CD4-positive, alpha-beta T cell treated with Interleukin-6 for 4 hours (primary cell): ENCODE data around the gene TRIM14.
"Not testable (repeated sequence)": the region's sequence is repeated elsewhere in the genome, so short reads cannot be mapped to it uniquely, and the experiment has no call there.

Experiments
- DNase-seq: peaks from one replicate; pipeline ENCODE4 v3.0.0-alpha.2; 2020; ENCODE audit warnings: mixed read lengths

Gene TRIM14

DNA sequence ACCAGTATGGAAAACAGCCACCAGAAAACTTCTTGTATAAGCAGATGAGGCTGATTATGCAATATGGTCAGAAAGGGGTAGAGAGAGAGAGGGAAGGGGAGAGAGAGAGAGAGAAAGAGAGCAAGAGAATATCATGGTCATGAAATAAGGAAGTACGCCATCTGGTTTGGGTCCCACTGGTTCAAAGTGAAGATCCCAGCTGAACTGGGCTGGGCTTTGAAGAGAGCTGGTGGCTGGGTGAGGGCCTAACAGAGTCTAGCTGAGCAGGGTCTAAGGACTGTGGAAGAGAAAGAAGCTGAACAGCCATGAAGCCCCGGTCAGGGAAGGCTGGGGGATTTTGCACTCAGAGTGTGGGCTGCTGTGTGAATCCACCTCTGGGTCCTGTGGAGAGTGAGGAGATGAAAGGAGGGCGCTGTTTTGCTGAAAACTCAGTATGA, 14.6 kb downstream of the TRIM14 start:
- no peak for DNase-seq

DNA sequence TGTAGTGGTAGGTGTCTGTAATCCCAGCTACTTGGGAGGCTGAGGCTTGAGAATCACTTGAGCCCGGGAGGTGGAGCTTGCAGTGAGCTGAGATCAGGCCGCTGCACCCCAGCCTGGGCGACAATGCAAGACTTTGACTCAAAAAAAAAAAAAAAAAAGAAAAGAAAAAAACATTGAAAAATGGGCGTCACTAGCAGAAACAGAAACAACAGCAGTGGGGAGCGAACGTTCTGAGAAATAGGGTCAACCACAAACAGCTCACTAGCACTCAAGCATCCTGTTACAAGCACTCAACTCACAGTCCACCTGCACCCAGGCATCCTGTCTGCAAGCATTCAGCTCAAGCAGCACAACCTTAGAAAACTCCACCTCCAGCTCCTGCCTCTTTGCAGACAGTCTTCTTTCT, 17.2 kb downstream of the TRIM14 start:
- peak; percentile 89 for DNase-seq

DNA sequence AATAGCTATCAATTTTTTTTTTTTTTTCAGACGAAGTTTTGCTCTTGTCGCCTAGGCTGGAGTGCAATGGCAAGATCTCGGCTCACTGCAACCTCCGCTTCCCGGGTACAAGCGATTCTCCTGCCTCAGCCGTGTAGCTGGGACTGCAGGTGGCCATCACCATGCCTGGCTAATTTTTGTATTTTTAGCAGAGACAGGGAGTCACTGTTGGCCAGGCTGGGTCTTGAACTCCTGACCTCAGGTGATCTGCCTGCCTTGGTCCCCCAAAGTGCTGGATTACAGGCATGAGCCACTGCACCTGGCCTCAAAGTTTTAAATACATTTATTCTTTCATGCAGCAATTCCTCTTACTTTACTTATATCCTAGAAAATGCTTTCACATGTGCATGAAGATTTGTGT, 17.6 kb downstream of the TRIM14 start:
- DNase-seq: no peak

DNA sequence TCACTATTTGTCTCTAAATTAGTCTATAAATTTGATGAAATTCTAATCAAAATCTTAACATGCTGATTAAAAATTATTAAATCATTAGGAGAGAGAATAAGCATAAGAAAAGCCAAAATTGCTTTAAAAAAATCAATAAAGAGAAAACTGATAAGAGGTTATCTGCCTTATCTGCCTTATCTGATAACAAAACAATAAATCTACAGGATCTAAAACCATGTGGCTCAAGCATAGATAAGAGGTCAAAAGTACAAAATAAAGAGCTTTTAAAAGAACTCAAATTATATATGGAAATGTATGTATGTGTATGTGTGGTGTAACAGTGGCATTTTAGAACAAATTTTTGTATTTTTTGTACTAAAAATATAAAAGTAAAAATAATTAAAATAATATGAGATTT, 18.6 kb downstream of the TRIM14 start:
- DNase-seq: no peak

DNA sequence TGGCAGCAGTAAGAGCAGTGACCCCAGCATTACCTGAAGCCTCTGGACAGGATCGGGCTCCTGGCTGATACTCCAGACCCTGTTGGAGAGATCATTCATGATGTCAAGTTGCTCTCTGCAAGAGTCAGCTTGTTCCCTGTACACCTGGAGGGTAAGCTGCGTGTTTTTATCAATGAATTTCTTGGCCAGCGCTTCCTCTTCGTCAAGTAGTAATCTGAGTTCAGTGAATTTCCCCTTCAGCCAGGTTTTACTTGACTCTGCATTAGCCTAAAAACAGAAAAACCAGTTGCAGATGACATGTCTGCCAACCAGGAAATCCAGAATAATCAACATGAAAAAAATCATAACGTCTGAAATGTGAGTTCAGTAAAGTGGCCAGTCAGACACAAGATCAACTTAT, 19.1 kb downstream of the TRIM14 start:
- peak; percentile 40 for DNase-seq

DNA sequence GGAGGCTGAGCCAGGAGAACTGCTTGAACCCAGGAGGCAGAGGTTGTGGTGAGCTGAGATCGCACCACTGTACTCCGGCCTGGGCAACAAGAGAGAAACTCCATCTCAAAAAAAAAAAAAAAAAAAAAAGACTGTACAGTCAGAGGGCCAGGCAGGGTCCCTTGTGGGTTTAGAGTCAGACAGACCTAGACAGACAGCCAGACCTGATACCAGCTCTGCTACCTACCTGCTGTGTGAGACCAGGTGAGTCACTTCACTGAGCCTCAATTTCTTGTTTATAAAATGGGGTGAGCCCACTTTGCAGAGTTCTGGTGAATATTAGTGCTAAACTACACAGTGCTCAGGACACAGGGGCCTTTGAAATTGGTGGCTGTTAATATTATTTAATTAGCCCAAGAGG, 19.7 kb downstream of the TRIM14 start:
- peak; percentile 66 for DNase-seq

DNA sequence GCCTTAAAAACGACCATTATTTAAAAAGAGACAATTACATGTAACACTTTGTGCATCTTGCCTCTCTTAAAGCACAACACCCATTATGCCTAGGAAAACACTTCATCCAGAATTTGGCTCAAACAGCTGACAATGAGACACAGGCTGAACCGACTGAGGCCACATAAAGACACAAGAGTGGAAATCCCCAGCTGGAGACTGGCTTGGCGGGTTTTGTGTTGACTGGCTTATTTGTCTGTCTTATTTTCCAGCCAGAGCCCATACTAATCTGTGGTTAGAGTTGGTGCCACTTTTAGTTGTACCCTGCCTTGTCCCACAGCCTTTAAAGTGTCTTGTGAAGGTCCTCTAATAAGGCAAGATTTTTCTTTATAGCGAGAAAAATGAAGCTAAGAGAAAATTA, 21.2 kb downstream of the TRIM14 start:
- DNase-seq: peak; percentile 52

DNA sequence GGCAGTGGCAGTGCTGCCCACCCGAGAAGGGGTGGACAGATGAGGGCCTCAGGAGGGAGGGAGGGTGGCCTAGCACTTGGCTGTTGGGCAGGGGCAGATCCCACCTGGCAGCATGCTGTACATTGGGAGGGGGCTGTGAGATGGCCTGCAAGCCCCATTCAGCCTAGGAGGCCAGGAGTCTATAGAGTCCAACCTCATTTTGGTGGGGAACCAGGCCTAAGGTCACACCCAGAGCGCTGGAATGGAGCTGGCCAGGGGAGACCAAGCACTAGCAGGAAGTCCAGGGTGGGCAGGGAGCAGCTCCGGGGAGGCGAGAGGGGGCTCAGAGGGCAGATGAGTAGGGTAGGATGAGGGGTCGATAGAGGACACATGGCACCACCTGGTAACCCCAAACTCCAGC, 22.9 kb downstream of the TRIM14 start:
- no peak for DNase-seq

DNA sequence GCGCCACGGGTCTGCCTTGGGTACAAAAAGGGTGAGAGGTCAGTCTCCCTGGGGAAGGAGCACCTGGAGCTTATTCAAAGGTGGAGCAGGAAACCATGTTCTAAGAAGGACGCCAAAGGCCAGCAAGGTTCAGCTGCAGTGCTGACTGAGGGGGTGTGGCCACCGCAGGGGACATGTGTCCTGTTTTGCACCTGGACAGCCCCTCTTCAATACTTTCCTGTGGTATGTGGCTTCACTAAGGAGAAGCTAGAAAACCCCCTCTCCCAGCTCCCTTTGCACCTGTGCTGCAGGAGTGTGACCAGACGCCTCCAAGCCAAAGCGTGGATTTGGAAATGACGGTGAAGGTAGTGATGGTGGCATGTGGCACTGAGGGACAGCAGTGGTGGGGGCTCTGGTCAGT, 23.6 kb downstream of the TRIM14 start:
- no peak for DNase-seq

DNA sequence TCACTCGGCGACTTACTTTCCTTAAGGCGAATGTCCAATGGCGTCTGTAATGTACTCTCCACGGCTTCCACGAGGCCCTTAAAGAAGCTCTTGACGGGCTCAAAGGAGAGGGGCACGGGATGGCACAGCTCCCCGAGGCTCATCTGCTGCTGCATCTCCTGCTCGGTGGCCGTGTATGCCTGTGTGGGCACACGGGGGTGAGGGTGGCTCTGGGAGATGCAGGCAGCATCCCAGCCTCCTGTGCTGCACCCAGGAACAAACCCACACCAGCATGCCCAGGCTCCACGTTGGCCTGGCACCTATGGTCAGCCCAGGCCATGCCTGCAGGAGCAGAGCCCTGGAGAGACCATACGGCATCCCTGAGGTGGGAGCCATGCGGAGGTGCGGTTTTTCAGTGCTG, 24.2 kb downstream of the TRIM14 start:
- DNase-seq: no peak

DNA sequence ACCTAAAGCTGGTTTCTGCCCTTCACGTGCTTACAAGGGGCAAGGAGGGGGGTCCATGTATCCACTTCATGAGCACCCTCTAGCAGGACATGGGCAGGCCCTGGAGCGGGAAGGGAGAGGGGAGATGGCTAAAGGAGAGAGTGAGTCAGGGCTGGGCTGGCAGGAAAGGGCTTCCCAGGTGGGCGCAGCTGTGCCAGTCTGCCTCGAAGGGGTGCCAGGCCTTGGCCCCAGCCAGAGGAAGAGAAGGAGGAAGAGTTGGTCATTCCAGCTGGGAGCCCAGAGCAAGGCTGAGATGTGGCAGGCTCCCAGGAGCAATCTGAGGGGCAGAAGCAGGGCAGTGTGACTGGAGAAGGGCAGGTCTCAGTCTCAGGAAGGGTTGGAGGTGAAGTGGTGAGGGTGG, 24.7 kb downstream of the TRIM14 start:
- DNase-seq: no peak

DNA sequence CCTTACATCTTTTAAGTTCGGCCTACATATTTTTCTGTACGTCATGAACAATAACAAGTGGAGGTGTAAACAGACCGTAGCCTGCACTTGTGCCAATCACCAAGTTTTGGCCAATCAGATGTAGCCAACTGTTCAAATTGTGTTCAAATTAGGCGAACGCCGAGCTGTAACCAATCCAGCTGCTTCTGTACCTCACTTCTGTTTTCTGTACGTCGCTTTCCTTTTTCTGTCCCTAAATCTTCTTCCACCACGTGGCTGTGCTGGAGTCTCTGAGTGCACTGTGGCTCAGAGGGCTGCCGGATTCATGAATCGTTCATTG, 26.4 kb downstream of the TRIM14 start:
- DNase-seq: no peak

DNA sequence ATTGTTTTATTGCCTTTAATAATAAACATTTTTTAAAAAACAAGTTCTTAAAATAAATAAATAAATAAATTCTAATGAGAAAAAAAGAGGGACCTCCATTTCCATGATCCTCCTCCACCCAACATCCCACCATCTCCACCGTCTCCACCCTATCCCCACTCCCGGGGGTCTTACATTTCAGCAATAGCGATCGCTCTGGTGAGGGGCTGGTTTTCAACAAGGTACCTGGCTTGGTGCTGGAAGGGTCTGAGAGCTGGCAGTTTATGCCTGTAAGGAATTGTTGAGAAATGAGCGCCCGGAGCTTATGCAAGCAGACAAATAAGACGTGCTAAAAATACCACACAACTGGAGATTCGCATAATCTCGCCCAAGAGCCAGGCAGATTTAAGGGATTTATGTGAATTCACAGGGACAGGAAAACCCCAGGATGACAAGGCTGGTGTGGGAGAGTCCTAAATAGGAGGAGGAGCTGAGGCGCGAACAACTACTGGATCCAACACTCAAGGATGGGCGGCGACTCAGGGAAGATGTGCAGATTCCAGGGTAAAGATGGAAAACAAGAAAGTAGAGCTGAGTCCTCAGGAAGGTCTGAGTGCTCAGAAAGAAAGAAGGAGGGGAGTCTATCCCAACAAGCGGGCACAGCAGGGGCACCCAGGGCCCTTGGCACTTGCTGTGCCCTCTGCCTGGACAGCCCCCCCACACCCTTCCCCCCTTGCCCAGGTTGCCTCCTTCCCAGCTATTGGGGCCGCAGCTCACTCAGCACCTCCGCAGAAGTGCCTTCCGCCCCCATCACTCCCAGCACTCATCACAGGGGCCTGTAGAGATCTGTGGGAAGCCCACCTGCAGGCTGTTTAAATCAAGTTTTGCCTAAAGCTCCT, 27.0 kb downstream of the TRIM14 start:
- no peak for DNase-seq

DNA sequence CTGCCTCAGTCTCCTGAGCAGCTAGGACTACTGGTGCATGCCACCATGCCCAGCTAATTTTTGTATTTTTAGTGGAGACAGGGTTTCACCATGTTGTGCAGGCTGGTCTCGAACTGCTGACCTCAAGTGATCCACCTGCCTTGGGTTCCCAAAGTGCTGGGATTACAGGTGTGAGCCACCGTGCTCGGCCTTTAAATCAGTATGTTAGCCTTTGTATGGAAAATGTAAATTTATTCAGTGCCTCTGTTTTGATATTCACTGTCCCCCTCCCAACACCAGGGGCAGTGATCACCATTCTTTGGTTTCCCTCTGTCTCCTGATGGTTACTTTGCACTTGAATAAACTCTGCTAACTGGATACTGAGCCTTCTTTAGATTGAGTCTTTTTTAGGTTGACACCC, 28.3 kb downstream of the TRIM14 start:
- DNase-seq: not testable (repeated sequence)

DNA sequence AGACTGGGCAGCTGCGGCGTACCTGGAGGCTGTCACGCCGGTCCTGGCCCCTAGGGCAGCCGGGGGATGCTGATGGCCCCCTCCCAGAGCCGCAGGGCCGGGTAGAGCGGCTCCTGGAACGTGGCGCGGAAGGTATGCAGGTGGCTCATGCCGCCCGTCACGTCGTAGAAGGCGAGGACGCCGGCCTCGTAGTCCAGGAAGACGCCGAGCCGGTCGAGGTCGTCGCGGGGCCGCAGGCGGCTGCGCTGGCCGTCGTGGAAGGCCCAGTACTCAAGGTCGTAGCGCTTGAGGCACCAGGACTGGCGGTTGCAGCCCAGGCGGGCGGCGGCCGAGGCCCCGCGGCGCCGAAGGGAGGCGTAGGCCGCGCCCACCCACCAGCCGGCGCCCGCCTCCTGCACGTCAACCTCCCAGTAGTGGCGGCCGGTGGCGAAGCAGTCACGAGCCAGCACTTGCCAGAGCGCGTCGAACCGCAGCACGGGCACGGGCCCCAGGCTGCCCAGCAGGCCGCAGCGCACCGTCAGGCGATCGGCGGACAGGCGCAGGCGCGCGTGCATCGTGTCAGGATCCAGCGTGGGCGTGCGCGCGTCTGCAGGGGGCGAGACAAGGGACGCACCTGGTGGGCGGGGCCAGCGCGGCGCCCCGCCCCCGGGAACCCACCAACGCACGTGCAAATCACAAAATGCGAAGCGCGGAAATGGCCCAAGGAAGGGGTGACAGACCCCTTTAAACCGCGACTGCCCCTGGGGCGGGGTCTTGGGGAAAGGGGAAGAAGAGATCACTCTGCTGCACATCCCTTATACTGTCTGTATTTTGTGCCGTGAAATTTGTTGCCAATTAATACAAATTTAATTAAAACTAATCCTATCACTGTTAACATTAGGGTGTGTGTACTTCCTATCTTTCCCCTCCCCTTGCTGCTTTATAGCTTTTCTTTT, 31.3 kb downstream of the TRIM14 start:
- DNase-seq: peak; percentile 48

DNA sequence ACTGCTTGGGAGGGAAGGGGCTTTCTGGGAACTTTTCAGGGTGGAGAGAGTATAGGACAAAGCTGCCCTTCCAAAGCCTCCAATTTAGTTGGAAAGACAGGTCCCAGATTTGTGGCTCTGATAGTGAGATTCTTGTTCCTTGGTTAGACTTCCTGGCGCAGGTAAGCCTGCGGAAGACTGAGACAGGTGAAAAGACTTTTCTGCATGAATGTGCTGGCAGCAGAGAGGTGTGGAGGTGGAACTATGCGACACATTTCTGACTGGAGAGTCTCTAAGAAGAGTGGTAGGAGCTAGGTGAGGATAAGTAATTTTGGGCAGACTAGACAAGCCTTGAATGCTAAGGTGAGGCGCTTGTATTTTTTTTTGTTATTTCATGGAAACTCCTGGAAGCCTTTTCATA, 32.6 kb downstream of the TRIM14 start:
- no peak for DNase-seq

DNA sequence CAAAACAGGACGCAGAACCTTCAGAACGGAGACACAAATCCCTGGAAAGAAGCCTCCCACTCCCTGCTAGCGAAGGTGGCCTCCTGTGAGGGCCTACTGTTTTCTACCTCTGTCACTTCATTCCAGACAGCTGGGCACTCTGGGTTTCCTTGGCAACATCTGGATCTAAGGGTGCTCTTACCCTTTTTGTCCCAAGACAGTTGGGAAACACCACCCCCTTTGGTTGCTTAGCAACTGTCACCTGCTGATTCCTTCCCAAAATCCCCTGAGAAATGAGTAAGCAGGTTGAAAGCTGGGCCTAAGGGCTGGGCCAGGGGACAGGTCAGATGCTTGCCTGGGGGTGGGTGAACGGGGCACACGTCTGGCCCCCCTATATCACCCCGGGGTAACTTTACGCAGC, 33.1 kb downstream of the TRIM14 start:
- no peak for DNase-seq

DNA sequence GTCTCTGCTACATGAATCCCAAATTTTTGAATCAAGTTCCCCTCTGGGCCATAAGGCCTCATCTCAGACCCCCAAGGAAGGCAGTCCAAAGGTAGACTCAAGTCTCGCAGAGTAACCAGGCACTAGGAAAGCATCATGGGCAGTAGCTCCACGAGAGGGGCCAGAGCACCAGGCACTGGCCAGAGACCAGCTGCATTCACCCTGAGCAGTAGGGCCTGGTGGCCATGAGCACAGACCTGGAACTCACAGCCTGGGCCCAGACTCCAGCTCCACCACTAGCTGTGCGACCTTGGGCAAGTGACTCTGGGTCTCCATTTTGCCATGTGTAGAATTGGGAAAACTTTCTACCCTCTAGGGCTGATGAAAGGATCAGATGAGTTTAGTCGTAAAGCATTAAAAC, 34.0 kb downstream of the TRIM14 start:
- DNase-seq: no peak

DNA sequence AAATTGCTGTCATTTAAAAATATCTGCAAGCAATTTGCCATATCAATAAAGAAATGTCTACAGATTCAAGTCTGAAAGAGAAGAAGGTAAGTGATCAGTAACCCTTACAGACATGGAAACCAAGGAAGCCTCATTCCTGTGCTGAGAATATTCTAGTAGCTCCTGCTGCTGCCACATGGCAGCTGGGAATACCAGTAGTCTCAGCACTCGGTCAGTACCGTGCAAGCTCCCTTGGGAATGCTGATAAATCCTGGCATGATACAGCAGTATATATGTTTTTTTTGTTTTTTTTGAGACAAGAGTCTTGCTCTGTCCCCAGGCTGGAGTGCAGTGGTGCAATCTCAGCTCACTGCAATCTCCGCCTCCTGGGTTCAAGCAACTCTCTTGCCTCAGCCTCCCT, 34.6 kb downstream of the TRIM14 start:
- DNase-seq: no peak

DNA sequence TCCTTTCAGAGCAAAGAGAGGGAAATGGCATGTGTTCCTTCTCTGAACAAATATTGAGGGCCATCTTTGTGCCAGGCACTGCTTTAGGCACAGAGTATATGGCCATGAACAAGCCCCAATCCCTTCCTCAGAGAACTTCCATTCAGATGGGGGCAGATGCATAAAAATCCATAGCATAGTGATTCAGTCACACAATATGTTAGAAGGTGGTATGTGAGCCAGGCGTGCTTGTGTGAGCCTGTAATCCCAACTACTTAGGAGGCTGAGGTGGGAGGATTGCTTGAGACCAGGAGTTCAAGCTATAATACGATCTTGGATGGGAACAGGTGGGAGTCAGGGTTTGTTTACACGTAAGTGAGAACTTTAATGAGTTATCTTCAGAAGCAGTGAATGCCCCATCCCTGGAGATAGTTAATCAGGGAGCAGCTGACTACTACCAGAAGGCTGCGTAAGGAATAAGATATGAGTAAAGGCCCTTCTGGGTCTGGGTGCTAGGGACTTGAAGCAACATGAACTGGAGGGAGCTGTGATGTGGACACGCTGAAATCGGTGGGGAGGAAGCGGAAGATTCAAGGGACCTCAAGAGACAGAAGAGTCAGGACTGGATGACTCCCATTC, 35.3 kb downstream of the TRIM14 start:
- DNase-seq: no peak

DNA sequence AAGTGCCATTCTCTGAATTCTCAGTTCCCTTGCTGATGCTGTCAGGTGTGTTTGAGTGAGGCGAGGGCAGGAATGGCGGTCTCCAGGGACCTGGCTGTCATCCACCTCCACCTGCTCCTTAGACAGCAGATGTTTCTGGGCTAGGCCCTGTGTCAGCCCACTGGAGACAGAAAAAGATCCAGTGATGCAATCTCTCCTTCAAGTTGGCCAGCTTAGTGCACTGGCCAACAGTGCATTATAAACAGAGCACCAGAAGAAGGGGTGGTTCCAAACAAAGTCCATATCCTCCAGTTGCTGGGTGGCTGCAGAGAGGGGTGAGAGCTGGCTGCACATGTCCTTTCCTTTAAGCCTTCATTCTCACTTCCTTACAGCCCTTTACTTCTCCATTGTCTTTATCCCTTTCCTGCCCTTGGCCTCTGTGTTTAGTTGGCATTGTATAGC, 35.9 kb downstream of the TRIM14 start:
- DNase-seq: no peak

DNA sequence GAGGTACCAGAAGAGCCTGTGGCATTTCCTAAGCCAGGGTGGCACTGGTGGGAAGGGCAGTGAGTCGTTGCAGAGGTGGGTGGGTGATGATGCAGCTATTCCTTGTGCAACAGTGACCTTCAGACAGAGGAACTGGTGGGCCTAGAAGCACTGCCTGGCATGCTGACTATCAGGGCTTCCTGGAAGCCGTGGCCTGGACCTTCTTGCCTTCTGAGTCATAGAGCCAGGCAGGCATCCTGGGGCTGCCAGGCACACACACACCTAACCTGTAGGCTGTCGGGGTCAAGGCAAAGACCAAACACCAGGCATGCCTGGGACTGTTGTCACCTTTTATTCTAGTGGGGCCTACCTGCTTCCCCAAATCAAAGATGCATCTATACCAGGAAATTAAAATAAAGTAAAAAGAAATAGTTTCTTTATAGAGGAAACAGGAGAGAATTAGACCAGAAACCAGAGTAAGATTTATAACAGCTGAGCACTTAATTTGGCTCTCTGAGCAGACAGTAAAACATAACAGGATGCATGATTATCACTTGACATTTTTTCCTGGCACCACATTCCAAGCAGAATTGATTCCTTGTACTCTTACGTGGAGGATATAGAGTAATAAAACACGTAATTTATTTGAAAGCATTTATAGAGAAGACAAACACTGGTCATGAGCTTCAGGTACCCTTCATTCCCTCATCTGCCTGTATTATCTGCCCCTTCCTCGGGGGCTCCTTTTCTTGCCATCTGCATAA, 37.4 kb downstream of the TRIM14 start:
- DNase-seq: peak; percentile 63

DNA sequence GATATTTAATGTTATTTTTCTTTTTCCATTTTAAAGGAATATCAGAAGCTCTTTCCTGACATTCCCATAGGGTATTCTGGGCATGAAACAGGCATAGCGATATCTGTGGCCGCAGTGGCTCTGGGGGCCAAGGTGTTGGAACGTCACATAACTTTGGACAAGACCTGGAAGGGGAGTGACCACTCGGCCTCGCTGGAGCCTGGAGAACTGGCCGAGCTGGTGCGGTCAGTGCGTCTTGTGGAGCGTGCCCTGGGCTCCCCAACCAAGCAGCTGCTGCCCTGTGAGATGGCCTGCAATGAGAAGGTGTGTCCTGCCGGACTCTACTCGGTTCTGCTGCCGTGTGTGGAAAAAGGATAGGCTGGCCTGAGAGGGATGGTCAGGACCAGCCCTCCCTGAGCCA, 38.2 kb downstream of the TRIM14 start:
- DNase-seq: no peak
